ENCODE measurements around the gene AUTS2. TPM values are rescaled to one million over a fixed set of nuclear protein-coding genes. Genes with fewer than 3 reads are reported as not detected.

The AUTS2 gene
- total RNA-seq, 1 experiment from 2014 or later = 256 TPM

DNA sequence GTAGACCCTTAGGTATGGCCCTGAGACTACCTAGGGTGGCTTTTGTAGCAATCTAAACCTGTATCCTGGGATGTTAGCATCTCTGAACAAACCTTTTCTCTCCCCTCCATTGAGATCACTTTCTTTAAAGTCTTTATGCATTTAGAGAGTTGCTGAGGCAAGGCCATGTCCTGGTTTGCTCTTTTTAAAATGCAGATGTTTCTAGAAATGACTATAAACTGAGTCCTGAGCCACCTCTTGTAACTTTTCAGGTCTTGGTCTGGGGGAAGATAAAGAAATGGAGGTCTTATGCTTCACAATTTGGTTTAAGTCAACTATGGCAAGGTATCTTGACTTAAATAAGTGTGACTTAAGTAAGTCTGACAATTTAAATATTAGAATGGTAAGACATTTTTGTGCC, 78.0 kb downstream of the AUTS2 start:
- no peak overlapping the region for H3K4me2 ChIP-seq (ENCODE audit: insufficient read depth, insufficient read length, low read length)
- no peak overlapping the region for H3K14ac ChIP-seq (ENCODE audit: insufficient read depth, low read length)
- H3K27me3 ChIP-seq (ENCODE audit: insufficient read depth, low read length) = no peaks in the 10 kb centered on the region
- H4K91ac ChIP-seq (ENCODE audit: insufficient read length, low read depth, low read length) = no peak overlapping the region
- no peak overlapping the region for H2BK12ac ChIP-seq (ENCODE audit: insufficient read length, low read depth, low read length)
- H4K20me1 ChIP-seq (ENCODE audit: control insufficient read depth, insufficient read depth, insufficient read length) = no peaks in the 10 kb centered on the region
- H3K79me2 ChIP-seq (ENCODE audit: insufficient read depth, low read length) = no peaks in the 10 kb centered on the region
- H3K56ac ChIP-seq (ENCODE audit: insufficient read length, low read depth, low read length) = no peak overlapping the region
- H2BK5ac ChIP-seq (ENCODE audit: insufficient read length, low read length) = no peak overlapping the region
- no peaks in the 10 kb centered on the region; the same call in none of the 2 replicates for H3K4me1 ChIP-seq (ENCODE audit: insufficient read depth, low read length)
- Mint-ChIP-seq H3K9me3 (no peaks in the 10 kb centered on the region), H3K27ac (no peak overlapping the region), H3K27me3 (ENCODE audit: low read depth) (no peaks in the 10 kb centered on the region; the same call in 1 of the 2 replicates), H3K4me1 (peaks cover 24 to 26% of the 10 kb centered on the region in 2 experiments), H3K4me3 (no peak overlapping the region), H3K36me3 (ENCODE audit: insufficient read depth in 1 of 3, low read depth in 3 of 3) (no peaks in the 10 kb centered on the region)
- H3K23me2 ChIP-seq (ENCODE audit: insufficient read length, low read depth, low read length, poor library complexity, severe bottlenecking) = peaks cover 2% of the 10 kb centered on the region
- H2BK120ac ChIP-seq (ENCODE audit: low read depth, low read length, poor library complexity, severe bottlenecking) = no peak overlapping the region
- TF ChIP-seq, protein P1, sequence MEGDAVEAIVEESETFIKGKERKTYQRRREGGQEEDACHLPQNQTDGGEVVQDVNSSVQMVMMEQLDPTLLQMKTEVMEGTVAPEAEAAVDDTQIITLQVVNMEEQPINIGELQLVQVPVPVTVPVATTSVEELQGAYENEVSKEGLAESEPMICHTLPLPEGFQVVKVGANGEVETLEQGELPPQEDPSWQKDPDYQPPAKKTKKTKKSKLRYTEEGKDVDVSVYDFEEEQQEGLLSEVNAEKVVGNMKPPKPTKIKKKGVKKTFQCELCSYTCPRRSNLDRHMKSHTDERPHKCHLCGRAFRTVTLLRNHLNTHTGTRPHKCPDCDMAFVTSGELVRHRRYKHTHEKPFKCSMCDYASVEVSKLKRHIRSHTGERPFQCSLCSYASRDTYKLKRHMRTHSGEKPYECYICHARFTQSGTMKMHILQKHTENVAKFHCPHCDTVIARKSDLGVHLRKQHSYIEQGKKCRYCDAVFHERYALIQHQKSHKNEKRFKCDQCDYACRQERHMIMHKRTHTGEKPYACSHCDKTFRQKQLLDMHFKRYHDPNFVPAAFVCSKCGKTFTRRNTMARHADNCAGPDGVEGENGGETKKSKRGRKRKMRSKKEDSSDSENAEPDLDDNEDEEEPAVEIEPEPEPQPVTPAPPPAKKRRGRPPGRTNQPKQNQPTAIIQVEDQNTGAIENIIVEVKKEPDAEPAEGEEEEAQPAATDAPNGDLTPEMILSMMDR (conservative IDR thresholded peaks at IDR 0.05) = no peak
- H3K9ac ChIP-seq (ENCODE audit: extremely low read depth, insufficient read length, low read length) = no peak overlapping the region
- no peak overlapping the region for H3T11ph ChIP-seq (ENCODE audit: low read length)
- H3K4ac ChIP-seq (ENCODE audit: low read depth, low read length) = no peak overlapping the region
- no peak overlapping the region for H2BK15ac ChIP-seq (ENCODE audit: low read depth, low read length)
- no peak overlapping the region for H2AK5ac ChIP-seq (ENCODE audit: insufficient read length, low read length)
- H4K5ac ChIP-seq (ENCODE audit: insufficient read length, low read depth, low read length) = no peak overlapping the region
- no peak overlapping the region for H3K27ac ChIP-seq (ENCODE audit: insufficient read length, low read depth, low read length)
- H3K9me3 ChIP-seq (ENCODE audit: control insufficient read depth, low read depth, low read length) = no peaks in the 10 kb centered on the region
- no peak for DNase-seq
- H3K79me1 ChIP-seq (ENCODE audit: insufficient read depth, low read depth, low read length, poor library complexity, severe bottlenecking) = no peaks in the 10 kb centered on the region
- no peak overlapping the region for H3K18ac ChIP-seq (ENCODE audit: insufficient read length, low read depth, low read length)
- H2AFZ ChIP-seq (ENCODE audit: low read length) = no peak overlapping the region
- no peak overlapping the region for H4K8ac ChIP-seq (replicated peaks; ENCODE audit: insufficient read length, low read depth, low read length)
- no peak overlapping the region for H2BK20ac ChIP-seq (ENCODE audit: low read depth, low read length, poor library complexity, severe bottlenecking)
- H3K23ac ChIP-seq (ENCODE audit: insufficient read length, low read depth, low read length) = no peak overlapping the region

Measured in H9 (cell line).